ENCODE results near the gene MISP. TPM values are rescaled to one million over a fixed set of nuclear protein-coding genes. Genes with fewer than 3 reads are reported as not detected.

Gene MISP
- total and polyA plus RNA-seq, 7 donors: 0.08 to 0.13 (median 0.09) TPM; not detected in 4

DNA sequence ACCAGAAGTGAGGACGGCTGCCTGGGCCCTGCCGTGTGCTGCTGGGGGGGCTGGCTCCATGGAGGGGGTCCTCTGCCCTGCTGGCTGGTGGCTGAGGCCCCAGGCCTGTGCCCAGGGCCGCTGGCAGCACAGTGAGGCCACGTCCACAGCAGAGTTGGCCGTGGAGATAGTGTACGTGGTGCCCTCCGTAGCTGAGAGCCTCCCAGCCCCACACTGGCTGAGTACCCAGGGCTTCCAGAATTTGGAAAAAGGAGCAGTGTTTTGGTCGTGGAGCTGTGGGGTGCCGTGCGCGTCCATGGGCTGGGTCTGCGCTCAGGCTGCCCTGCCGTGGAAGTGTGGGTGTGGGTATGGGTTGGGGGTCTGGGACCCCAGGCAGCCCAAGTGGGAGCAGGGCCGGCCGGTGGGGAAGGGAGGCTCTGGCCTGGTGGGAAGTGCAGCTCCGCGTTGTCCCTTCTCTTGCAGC lies 52.2 kb downstream of the MISP start:
- intact Hi-C loops (cut with DNase I): loop anchor here in 1 of 2 donors (5.0 kb wide), 1 partner anchor 231 kb away; the partner anchor contains the start of gene BSG
- DNase-seq: peak in 1 of 2 donors; percentile 12

DNA sequence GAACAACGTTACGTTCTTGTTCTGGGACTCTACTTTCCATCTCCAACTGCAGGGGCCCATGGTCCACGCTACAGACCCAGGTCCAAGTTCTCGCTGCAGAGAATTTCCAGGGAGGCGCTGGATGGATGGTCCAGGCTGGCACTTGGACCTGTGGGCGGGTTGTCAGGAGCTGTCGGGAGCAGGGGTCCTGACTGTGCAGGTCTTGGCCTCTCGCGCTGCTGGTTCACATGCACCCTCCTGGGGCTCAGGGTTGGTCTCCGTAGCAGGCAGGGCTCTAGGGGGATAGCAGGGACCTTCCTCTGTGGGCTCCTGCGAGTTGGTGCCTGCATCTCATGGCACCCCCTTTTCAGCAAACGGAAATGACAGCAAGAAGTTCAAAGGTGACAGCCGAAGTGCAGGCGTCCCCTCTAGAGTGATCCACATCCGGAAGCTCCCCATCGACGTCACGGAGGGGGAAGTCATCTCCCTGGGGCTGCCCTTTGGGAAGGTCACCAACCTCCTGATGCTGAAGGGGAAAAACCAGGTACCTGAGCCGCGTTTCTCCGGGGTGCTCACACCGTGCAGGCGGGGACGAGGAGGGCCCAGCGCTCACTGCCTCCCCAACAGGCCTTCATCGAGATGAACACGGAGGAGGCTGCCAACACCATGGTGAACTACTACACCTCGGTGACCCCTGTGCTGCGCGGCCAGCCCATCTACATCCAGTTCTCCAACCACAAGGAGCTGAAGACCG lies 52.9 kb downstream of the MISP start:
- 77 to 81% (median 79%) methylated on average over 31 of the region's 31 CpGs for WGBS, 3 donors
- Histone ChIP-seq H3K27ac (no peak overlapping the region), H3K4me1 (peaks cover 51% of the 10 kb centered on the region), H3K9me3 (no peaks in the 10 kb centered on the region), H3K27me3 (ENCODE audit: insufficient read depth in 3 of 3, low read length in 2 of 3) (no peaks in the 10 kb centered on the region), H3K36me3 (ENCODE audit: insufficient read depth in 1 of 2, low read depth in 1 of 2) (peaks cover 17 to 73% of the 10 kb centered on the region in 2 donors), H3K4me3 (no peak overlapping the region)
- DNase-seq (peak in 1 of 2 donors; percentile 52), ATAC-seq (no peak)
- TF ChIP-seq, protein P1, sequence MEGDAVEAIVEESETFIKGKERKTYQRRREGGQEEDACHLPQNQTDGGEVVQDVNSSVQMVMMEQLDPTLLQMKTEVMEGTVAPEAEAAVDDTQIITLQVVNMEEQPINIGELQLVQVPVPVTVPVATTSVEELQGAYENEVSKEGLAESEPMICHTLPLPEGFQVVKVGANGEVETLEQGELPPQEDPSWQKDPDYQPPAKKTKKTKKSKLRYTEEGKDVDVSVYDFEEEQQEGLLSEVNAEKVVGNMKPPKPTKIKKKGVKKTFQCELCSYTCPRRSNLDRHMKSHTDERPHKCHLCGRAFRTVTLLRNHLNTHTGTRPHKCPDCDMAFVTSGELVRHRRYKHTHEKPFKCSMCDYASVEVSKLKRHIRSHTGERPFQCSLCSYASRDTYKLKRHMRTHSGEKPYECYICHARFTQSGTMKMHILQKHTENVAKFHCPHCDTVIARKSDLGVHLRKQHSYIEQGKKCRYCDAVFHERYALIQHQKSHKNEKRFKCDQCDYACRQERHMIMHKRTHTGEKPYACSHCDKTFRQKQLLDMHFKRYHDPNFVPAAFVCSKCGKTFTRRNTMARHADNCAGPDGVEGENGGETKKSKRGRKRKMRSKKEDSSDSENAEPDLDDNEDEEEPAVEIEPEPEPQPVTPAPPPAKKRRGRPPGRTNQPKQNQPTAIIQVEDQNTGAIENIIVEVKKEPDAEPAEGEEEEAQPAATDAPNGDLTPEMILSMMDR (IDR thresholded peaks at IDR 0.05): no peak
- intact Hi-C loops (cut with DNase I): loop anchor here in 1 of 2 donors (5.0 kb wide), 1 partner anchor 232 kb away; the partner anchor contains the start of gene BSG

More for the DNA sequence above, 52.2 kb downstream of the MISP start:
- 63 to 72% (median 68%) methylated on average over 17 of the region's 17 CpGs for WGBS, 3 donors
- H3K27ac ChIP-seq: peak overlapping the region; percentile 60
- TF ChIP-seq, protein P1 (IDR thresholded peaks at IDR 0.05): no peak
- peaks cover 51% of the 10 kb centered on the region for H3K4me1 ChIP-seq
- peak overlapping the region; percentile 81 for H3K4me3 ChIP-seq
- H3K27me3 ChIP-seq (ENCODE audit: insufficient read depth in 3 of 3, low read length in 2 of 3): no peaks in the 10 kb centered on the region
- no peak for ATAC-seq
- H3K36me3 ChIP-seq (ENCODE audit: insufficient read depth in 1 of 2, low read depth in 1 of 2): peaks cover 15 to 66% of the 10 kb centered on the region in 2 donors
- H3K9me3 ChIP-seq: no peaks in the 10 kb centered on the region

GRCh38 chr19:804419-805165 lies 53.7 kb downstream of the MISP start:
- peak in 1 of 2 donors; percentile 13 for DNase-seq
- TF ChIP-seq, protein P1 (IDR thresholded peaks at IDR 0.05): no peak
- H3K36me3 ChIP-seq (ENCODE audit: insufficient read depth in 1 of 2, low read depth in 1 of 2): peaks cover 17 to 75% of the 10 kb centered on the region in 2 donors
- no peak overlapping the region for H3K27ac ChIP-seq
- H3K4me1 ChIP-seq: peaks cover 43% of the 10 kb centered on the region
- intact Hi-C loops (cut with DNase I): loop anchor here in 1 of 2 donors (5.0 kb wide), 1 partner anchor 232 kb away; the partner anchor contains the start of gene BSG
- 91 to 92% (median 91%) methylated on average over 53 of the region's 53 CpGs for WGBS, 3 donors
- no peak overlapping the region for H3K4me3 ChIP-seq
- no peaks in the 10 kb centered on the region for H3K27me3 ChIP-seq (ENCODE audit: insufficient read depth in 3 of 3, low read length in 2 of 3)
- no peak for ATAC-seq
- H3K9me3 ChIP-seq: no peaks in the 10 kb centered on the region

DNA sequence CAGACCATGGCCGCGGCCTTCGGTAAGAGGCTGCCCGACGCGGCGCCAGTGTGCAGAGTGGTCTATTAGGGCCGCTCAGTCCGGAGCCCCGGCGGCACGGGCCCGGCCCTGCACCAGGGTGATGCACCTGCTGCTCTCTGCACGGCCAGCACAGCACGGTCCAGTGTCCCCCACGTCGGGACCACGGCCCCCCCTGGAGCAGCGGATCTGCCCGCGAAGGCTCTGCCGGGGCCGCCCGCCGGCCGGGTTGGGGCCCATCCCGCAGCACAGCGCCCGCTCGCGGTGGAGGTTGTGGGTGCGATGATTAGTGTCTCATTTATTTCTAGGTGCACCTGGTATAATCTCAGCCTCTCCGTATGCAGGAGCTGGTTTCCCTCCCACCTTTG lies 54.2 kb downstream of the MISP start:
- no peaks in the 10 kb centered on the region for H3K27me3 ChIP-seq (ENCODE audit: insufficient read depth in 3 of 3, low read length in 2 of 3)
- H3K36me3 ChIP-seq (ENCODE audit: insufficient read depth in 1 of 2, low read depth in 1 of 2): peaks cover 17 to 75% of the 10 kb centered on the region in 2 donors
- no peaks in the 10 kb centered on the region for H3K9me3 ChIP-seq
- no peak for ATAC-seq
- TF ChIP-seq, protein P1 (IDR thresholded peaks at IDR 0.05): no peak
- no peak for DNase-seq
- peaks cover 37% of the 10 kb centered on the region for H3K4me1 ChIP-seq
- intact Hi-C loops (cut with DNase I): no loop called here
- WGBS, 3 donors: 86 to 91% (median 88%) methylated on average over 27 to 33 of the region's 33 CpGs
- H3K27ac ChIP-seq: no peak overlapping the region
- no peak overlapping the region for H3K4me3 ChIP-seq
